GM23248 (cell line): ENCODE measurements around the gene PPP1R37. TPM values are rescaled to one million over a fixed set of nuclear protein-coding genes. Genes with fewer than 3 reads are reported as not detected.

Source experiments
- DNase-seq: peaks from one replicate; pipeline ENCODE4 v3.0.0-alpha.2; 2015
- H2AFZ ChIP-seq: fragments of 200-600 bp; sonication (generic); 2 replicates; pipeline ENCODE4 v1.6.1; 2016; ENCODE audit warnings: antibody characterized with exemption
- H3F3A ChIP-seq: fragments of 200-600 bp; sonication (generic); 2 replicates; pipeline ENCODE4 v1.6.1; 2016; ENCODE audit warnings: mild to moderate bottlenecking, antibody characterized with exemption, mixed run types; ENCODE audit not compliant: insufficient read depth
- H3K27ac ChIP-seq: fragments of 200-600 bp; sonication (generic); 2 replicates; pipeline ENCODE4 v1.5.1; 2016; ENCODE audit warnings: mild to moderate bottlenecking
- H3K27me3 ChIP-seq: fragments of 200-600 bp; sonication (generic); replicated peaks from 2 replicates; pipeline ENCODE4 v1.6.1; 2016; ENCODE audit warnings: mild to moderate bottlenecking; ENCODE audit not compliant: insufficient read depth
- H3K36me3 ChIP-seq: fragments of 200-600 bp; sonication (generic); 2 replicates; pipeline ENCODE4 v1.6.1; 2016; ENCODE audit warnings: low read depth, mild to moderate bottlenecking
- H3K4me1 ChIP-seq: fragments of 200-600 bp; sonication (generic); 2 replicates; pipeline ENCODE4 v1.6.1; 2016; ENCODE audit warnings: mild to moderate bottlenecking; ENCODE audit not compliant: insufficient read depth
- H3K4me2 ChIP-seq: fragments of 200-600 bp; sonication (generic); one replicate; pipeline ENCODE4 v1.6.1; 2016; ENCODE audit warnings: mild to moderate bottlenecking; ENCODE audit not compliant: unreplicated experiment
- H3K4me3 ChIP-seq: fragments of 200-600 bp; sonication (generic); 2 replicates; pipeline ENCODE4 v1.5.1; 2016; ENCODE audit warnings: mild to moderate bottlenecking
- H3K79me2 ChIP-seq: fragments of 200-600 bp; sonication (generic); 2 replicates; pipeline ENCODE4 v1.6.1; 2016; ENCODE audit warnings: mild to moderate bottlenecking; ENCODE audit not compliant: insufficient read depth
- H3K9ac ChIP-seq: fragments of 200-600 bp; sonication (generic); 2 replicates; pipeline ENCODE4 v1.6.1; 2016; ENCODE audit warnings: mild to moderate bottlenecking
- H3K9me2 ChIP-seq: fragments of 200-600 bp; sonication (generic); 2 replicates; pipeline ENCODE4 v1.6.1; 2016; ENCODE audit warnings: mixed run types, mild to moderate bottlenecking, moderate library complexity; ENCODE audit not compliant: insufficient read depth
- H3K9me3 ChIP-seq: fragments of 200-600 bp; sonication (generic); one replicate; pipeline ENCODE4 v1.6.1; 2017; ENCODE audit warnings: low read depth
- H4K20me1 ChIP-seq: fragments of 200-600 bp; sonication (generic); 2 replicates; pipeline ENCODE4 v1.6.0; 2016; ENCODE audit not compliant: insufficient read depth
- EZH2 ChIP-seq: fragments of 200-600 bp; sonication (generic); IDR thresholded peaks from 2 replicates; pipeline ENCODE4 v1.6.1; 2018; ENCODE audit warnings: antibody characterized with exemption, mild to moderate bottlenecking; ENCODE audit not compliant: insufficient read depth, poor library complexity, severe bottlenecking
- EZH2phosphoT487 ChIP-seq: fragments of 200-600 bp; sonication (generic); IDR thresholded peaks from 2 replicates; pipeline ENCODE4 v1.6.1; 2018; ENCODE audit warnings: antibody characterized with exemption, moderate library complexity, mild to moderate bottlenecking, low read depth; ENCODE audit not compliant: insufficient read depth
- WGBS, 2 experiments: methylation state at CpG; one replicate each; pipeline ENCODE4 v1.1.6; 2015 to 2017; ENCODE audit warnings: low lambda C conversion rate in 2 of 2, low coverage in 1 of 2; ENCODE audit errors: missing lambda C conversion rate in 2 of 2; 5-methylcytosine and 5-hydroxymethylcytosine counted together
- in situ Hi-C: fragments of 300-500 bp; cut with MboI; formaldehyde crosslinking; loops from 2 replicates; pipeline ENCODE4 v1.15.0; 2020
- polyA plus RNA-seq: library from polyadenylated mRNA; unstranded; fragments of >200 nt; fragmentation: Nextera tagmentation; extraction: Ambion mirVana; gene quantifications from 2 replicates; pipeline ENCODE4 v1.2.1, GENCODE V29; 2016
- total RNA-seq: library from RNA; depleted of rRNA; stranded (reverse); fragments of >200 nt; shearing (Covaris generic); gene quantifications from 2 replicates; pipeline ENCODE4 v1.2.3, GENCODE V29; 2014

The PPP1R37 gene
- total and polyA plus RNA-seq, 2 experiments from 2014 or later = 1.9 to 43.8 TPM

DNA sequence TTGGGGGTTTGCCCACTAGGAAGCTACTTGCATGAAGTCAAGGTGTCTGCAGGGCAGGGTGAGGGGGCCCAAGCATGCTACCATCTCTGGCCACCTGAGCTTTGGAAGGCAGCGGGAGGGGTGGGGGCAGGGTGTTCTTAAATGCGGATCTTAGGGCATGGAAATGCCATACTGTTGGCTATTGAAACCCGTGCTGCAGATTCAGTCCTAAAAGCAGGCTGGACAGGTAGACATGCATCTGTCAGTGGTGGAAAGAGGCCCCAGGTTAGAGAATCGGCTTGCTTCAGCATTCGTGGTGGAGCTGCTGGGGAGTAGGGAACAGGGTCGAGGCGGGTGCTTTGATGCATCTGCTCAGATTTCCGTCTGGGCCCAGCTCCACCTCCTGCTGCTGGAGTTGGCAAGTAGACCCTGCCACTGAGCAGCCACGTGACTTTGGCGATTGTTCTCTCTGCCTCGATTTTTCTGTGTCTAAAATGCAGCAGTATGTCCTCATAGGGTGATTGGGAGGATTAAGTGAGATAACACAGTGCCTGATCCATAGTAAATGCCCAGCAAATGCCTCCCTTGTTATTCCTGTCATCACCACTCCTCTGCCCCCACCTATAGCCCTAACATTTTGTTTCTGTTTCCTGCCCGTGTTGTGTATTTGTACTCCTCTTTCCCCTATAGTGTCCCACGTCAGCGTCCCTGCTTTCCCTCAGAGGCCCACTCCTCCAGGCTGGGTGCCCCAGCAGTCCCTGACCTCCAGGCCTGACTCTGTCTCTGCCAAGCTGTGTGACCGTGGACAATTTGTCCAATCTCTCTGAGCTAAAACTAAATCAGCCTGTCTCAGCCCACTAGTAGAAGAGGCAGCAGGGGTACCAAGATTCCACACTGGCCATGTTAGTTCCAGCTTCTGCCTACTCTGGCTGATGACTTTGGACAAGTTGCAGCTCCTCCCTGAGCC, 5.8 kb downstream of the PPP1R37 start:
- H3K27me3 ChIP-seq = no peaks in the 10 kb centered on the region
- H3K79me2 ChIP-seq = peaks cover 100% of the 10 kb centered on the region
- H3K4me2 ChIP-seq = peak overlapping the region; percentile 49
- H3K27ac ChIP-seq = peak overlapping the region; percentile 81
- H3K9me2 ChIP-seq = no peaks in the 10 kb centered on the region
- DNase-seq = peak; percentile 48
- 20 to 22% methylated on average over 15 of the region's 15 CpGs for WGBS, 2 experiments
- H3K4me3 ChIP-seq = peak overlapping the region; percentile 11; the same call in 1 of the 2 replicates
- in situ Hi-C loops = no loop called here
- peaks cover 19% of the 10 kb centered on the region for H3K4me1 ChIP-seq
- peaks cover 11% of the 10 kb centered on the region for H4K20me1 ChIP-seq
- TF ChIP-seq EZH2phosphoT487 (no peak), EZH2 (no peak)
- no peaks in the 10 kb centered on the region for H3K9me3 ChIP-seq
- H3K36me3 ChIP-seq = no peaks in the 10 kb centered on the region
- peaks cover 7% of the 10 kb centered on the region; the same call in 1 of the 2 replicates for H3F3A ChIP-seq
- H3K9ac ChIP-seq = peak overlapping the region; percentile 25; the same call in 1 of the 2 replicates
- no peak overlapping the region for H2AFZ ChIP-seq

- Histone ChIP-seq H3K9ac (no peak overlapping the region), H3K27me3 (no peaks in the 10 kb centered on the region), H3K4me1 (peaks cover 15% of the 10 kb centered on the region), H3K79me2 (peaks cover 100% of the 10 kb centered on the region), H3K4me3 (no peak overlapping the region), H3F3A (peaks cover 7% of the 10 kb centered on the region; the same call in 1 of the 2 replicates), H3K4me2 (no peak overlapping the region), H3K9me2 (no peaks in the 10 kb centered on the region), H3K9me3 (no peaks in the 10 kb centered on the region), H4K20me1 (peaks cover 11% of the 10 kb centered on the region), H3K27ac (no peak overlapping the region), H2AFZ (no peak overlapping the region), H3K36me3 (no peaks in the 10 kb centered on the region)
- TF ChIP-seq EZH2phosphoT487 = no peak
- no peak for TF ChIP-seq EZH2
- DNase-seq = no peak
- WGBS, 2 experiments = 86 to 89% methylated on average over 25 of the region's 25 CpGs
- in situ Hi-C loops = no loop called here
Measured at GRCh38 chr19:45099467-45100191, 6.7 kb downstream of the PPP1R37 start.

DNA sequence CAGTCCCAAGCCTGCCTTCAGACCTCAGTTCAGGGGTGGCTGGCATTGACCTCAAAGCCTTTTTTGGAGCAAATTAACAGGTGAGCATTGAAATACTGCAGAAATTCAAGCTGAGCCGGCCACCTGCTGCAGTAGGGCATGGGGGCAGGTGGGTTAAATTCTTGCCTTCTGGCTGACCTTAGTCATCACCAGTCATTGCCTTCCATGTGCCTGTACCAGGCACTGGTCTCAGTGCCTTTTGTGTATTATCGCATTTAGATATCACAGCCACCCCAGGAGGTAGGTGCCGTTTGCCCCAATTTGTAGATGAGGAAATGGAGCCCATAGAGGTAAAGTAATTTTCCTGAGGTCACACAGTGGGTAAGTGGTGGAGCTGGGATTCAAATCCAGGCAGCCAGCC, 7.2 kb downstream of the PPP1R37 start:
- no peaks in the 10 kb centered on the region for H3K9me3 ChIP-seq
- H3K4me1 ChIP-seq = peaks cover 15% of the 10 kb centered on the region
- WGBS, 2 experiments = 92 to 98% methylated on average over 3 of the region's 3 CpGs
- no peaks in the 10 kb centered on the region for H3K9me2 ChIP-seq
- peaks cover 11% of the 10 kb centered on the region for H4K20me1 ChIP-seq
- no peak overlapping the region for H3K9ac ChIP-seq
- in situ Hi-C loops = no loop called here
- peaks cover 100% of the 10 kb centered on the region for H3K79me2 ChIP-seq
- H3K4me3 ChIP-seq = no peak overlapping the region
- DNase-seq = no peak
- H3F3A ChIP-seq = peaks cover 7% of the 10 kb centered on the region; the same call in 1 of the 2 replicates
- no peak overlapping the region for H3K27ac ChIP-seq
- H3K27me3 ChIP-seq = no peaks in the 10 kb centered on the region
- H3K36me3 ChIP-seq = no peaks in the 10 kb centered on the region
- no peak for TF ChIP-seq EZH2phosphoT487
- TF ChIP-seq EZH2 = no peak
- no peak overlapping the region for H3K4me2 ChIP-seq
- H2AFZ ChIP-seq = no peak overlapping the region

DNA sequence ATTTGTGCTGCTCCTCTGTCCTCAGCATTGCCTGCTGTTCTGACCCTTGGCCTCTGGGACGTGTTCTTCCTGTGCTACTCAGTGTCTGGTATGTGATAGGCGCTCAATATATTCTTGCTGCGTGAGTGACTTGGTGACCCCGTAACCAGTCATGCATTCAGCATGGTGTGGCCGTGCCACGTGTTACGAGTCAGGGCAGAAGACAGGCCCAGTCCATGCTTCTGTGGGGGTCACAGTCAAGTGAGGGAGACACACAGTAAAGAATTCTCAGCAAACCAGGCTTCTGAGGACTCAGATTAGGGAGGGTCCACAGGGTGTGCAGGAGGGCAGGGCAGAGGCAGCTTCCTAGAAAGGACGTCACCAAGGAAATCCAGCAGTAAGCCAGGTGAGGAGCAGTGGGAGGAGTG, 7.9 kb downstream of the PPP1R37 start:
- 85% methylated on average over 8 of the region's 8 CpGs for WGBS, 2 experiments
- peaks cover 11% of the 10 kb centered on the region for H4K20me1 ChIP-seq
- H3K27me3 ChIP-seq = no peaks in the 10 kb centered on the region
- H3K4me3 ChIP-seq = no peak overlapping the region
- H3K36me3 ChIP-seq = no peaks in the 10 kb centered on the region
- H3K9ac ChIP-seq = no peak overlapping the region
- peak; percentile 32 for DNase-seq
- no peak overlapping the region for H2AFZ ChIP-seq
- no peak overlapping the region for H3K27ac ChIP-seq
- peaks cover 100% of the 10 kb centered on the region for H3K79me2 ChIP-seq
- H3K4me2 ChIP-seq = no peak overlapping the region
- TF ChIP-seq EZH2 (no peak), EZH2phosphoT487 (no peak)
- no peaks in the 10 kb centered on the region for H3K9me2 ChIP-seq
- no peaks in the 10 kb centered on the region for H3K9me3 ChIP-seq
- in situ Hi-C loops = no loop called here
- H3F3A ChIP-seq = peaks cover 7% of the 10 kb centered on the region; the same call in 1 of the 2 replicates
- peaks cover 15% of the 10 kb centered on the region for H3K4me1 ChIP-seq
